NCI-H345 (cell line): ENCODE data around the gene SLC25A46.
"Not testable (repeated sequence)": the region's sequence is repeated elsewhere in the genome, so short reads cannot be mapped to it uniquely, and the experiment has no call there.

Experiments used
- DNase-seq: peaks from one replicate; lab custom pipeline; 2025; lab: John Stamatoyannopoulos, UW

The SLC25A46 gene

GRCh38 chr5:110757118-110757729, 18.4 kb downstream of the SLC25A46 start:
- DNase-seq, result peak; percentile 44

- DNase-seq, result no peak
Observed at GRCh38 chr5:110760158-110760557, 21.4 kb downstream of the SLC25A46 start.

- no peak for DNase-seq
Observed at GRCh38 chr5:110768138-110768860, 29.5 kb downstream of the SLC25A46 start.

GRCh38 chr5:110769000-110769681, 30.3 kb downstream of the SLC25A46 start:
- DNase-seq, result no peak

- DNase-seq, result no peak
Observed at GRCh38 chr5:110770286-110770685, 31.5 kb downstream of the SLC25A46 start.

GRCh38 chr5:110784901-110785300, 46.1 kb downstream of the SLC25A46 start:
- no peak for DNase-seq

- no peak for DNase-seq
Observed at GRCh38 chr5:110785356-110785755, 46.5 kb downstream of the SLC25A46 start.

- not testable (repeated sequence) for DNase-seq
Observed at GRCh38 chr5:110788006-110788405, 49.2 kb downstream of the SLC25A46 start.

GRCh38 chr5:110790673-110791072, 51.9 kb downstream of the SLC25A46 start:
- DNase-seq, result no peak

GRCh38 chr5:110802998-110803397, 64.2 kb downstream of the SLC25A46 start:
- no peak for DNase-seq

- no peak for DNase-seq
Observed at GRCh38 chr5:110803467-110804326, 64.9 kb downstream of the SLC25A46 start.

GRCh38 chr5:110807169-110807568, 68.4 kb downstream of the SLC25A46 start:
- DNase-seq, result no peak

GRCh38 chr5:110809006-110809405, 70.2 kb downstream of the SLC25A46 start:
- DNase-seq, result no peak
